Prostate gland (tissue), 2 donors: ENCODE results near the gene FBXW12. TPM values are rescaled to one million over a fixed set of nuclear protein-coding genes. Genes with fewer than 3 reads are reported as not detected.

Experiments used
- DNase-seq: peaks from one replicate; pipeline ENCODE4 v3.0.0-alpha.2; 2019; ENCODE audit warnings: low spot score
- H3K27ac ChIP-seq, 2 donors: fragments of 200-600 bp; sonication (generic); 2 replicates each; pipeline ENCODE4 v1.5.1; 2017 to 2019
- H3K27me3 ChIP-seq: fragments of 200-600 bp; sonication (generic); replicated peaks from 2 replicates; pipeline ENCODE4 v1.5.1; 2019; ENCODE audit not compliant: insufficient read depth
- H3K36me3 ChIP-seq, 2 donors: fragments of 200-600 bp; sonication (generic); 1 replicate in 1 of 2; 2 replicates in 1 of 2; pipeline versions ENCODE4 v1.5.1 to v1.8.1; 2017 to 2019
- H3K4me1 ChIP-seq: fragments of 200-600 bp; sonication (generic); replicated peaks from 2 replicates; pipeline ENCODE4 v1.5.1; 2019
- H3K4me3 ChIP-seq, 2 donors: fragments of 200-600 bp; sonication (generic); 2 replicates each; pipeline ENCODE4 v1.5.1; 2017 to 2019
- H3K9me3 ChIP-seq: fragments of 200-600 bp; sonication (generic); 2 replicates; pipeline ENCODE4 v1.5.1; 2017
- CTCF ChIP-seq, 4 experiments: fragments of 200-600 bp in 2 of 4; fragments of 450-650 bp in 2 of 4; sonication (generic) in 2 of 4; IDR thresholded peaks; 1 replicate in 3 of 4; 2 replicates in 1 of 4; pipeline ENCODE4 v1.5.1; 2016 to 2019; ENCODE audit warnings: antibody characterized with exemption in 4 of 4, mild to moderate bottlenecking in 2 of 4, moderate library complexity in 2 of 4
- POLR2A ChIP-seq: fragments of 450-650 bp; IDR thresholded peaks from one replicate; pipeline ENCODE4 v1.6.1; 2016; ENCODE audit warnings: antibody characterized with exemption, mild to moderate bottlenecking
- POLR2AphosphoS5 ChIP-seq: sonication (generic); formaldehyde crosslinking; IDR thresholded peaks from one replicate; pipeline ENCODE4 v1.6.1; 2017; ENCODE audit warnings: antibody characterized with exemption
- WGBS: methylation state at CpG from one replicate; pipeline ENCODE4 v1.1.5; 2018; 5-methylcytosine and 5-hydroxymethylcytosine counted together
- intact Hi-C: fragments of 100-400 bp; cut with DNase I; formaldehyde crosslinking; loops from one replicate; pipeline ENCODE4 v1.14.2; 2022
- total RNA-seq, 2 donors: library from RNA; depleted of rRNA; stranded (reverse); fragments of >200 nt; gene quantifications; one replicate each; pipeline ENCODE4 v1.1.0, GENCODE V29; 2016

FBXW12 gene
- total RNA-seq, 2 donors from 2014 or later: 0.68 TPM; not detected in 1

- TF ChIP-seq POLR2A (no peak), CTCF (IDR thresholded peaks at IDR 0.05) (no peak), POLR2AphosphoS5 (no peak)
- H3K36me3 ChIP-seq: no peaks in the 10 kb centered on the region
- intact Hi-C loops: no loop called here
- H3K27ac ChIP-seq: no peak overlapping the region
- no peaks in the 10 kb centered on the region for H3K4me1 ChIP-seq
- no peak overlapping the region for H3K4me3 ChIP-seq
- DNase-seq: peak; percentile 25
- H3K9me3 ChIP-seq: no peaks in the 10 kb centered on the region
- 43% methylated on average over 6 of the region's 6 CpGs for WGBS
- H3K27me3 ChIP-seq: no peaks in the 10 kb centered on the region
Observed at GRCh38 chr3:48352546-48352945, 19.5 kb upstream of the FBXW12 start.

- no peak overlapping the region for H3K27ac ChIP-seq
- WGBS: 91% methylated on average over 4 of the region's 4 CpGs
- intact Hi-C loops: no loop called here
- no peak for TF ChIP-seq POLR2A
- no peak for TF ChIP-seq CTCF (IDR thresholded peaks at IDR 0.05)
- no peak for TF ChIP-seq POLR2AphosphoS5
- H3K9me3 ChIP-seq: no peaks in the 10 kb centered on the region
- H3K27me3 ChIP-seq: no peaks in the 10 kb centered on the region
- no peaks in the 10 kb centered on the region for H3K36me3 ChIP-seq
- DNase-seq: no peak
- no peak overlapping the region for H3K4me3 ChIP-seq
- no peaks in the 10 kb centered on the region for H3K4me1 ChIP-seq
Observed at GRCh38 chr3:48353987-48354386, 18.0 kb upstream of the FBXW12 start.

GRCh38 chr3:48356419-48356818 lies 15.6 kb upstream of the FBXW12 start:
- intact Hi-C loops: no loop called here
- Histone ChIP-seq H3K9me3 (no peaks in the 10 kb centered on the region), H3K27ac (peak overlapping the region in 1 of 2 donors; percentile 5), H3K27me3 (no peaks in the 10 kb centered on the region), H3K36me3 (no peaks in the 10 kb centered on the region), H3K4me1 (no peaks in the 10 kb centered on the region), H3K4me3 (no peak overlapping the region)
- TF ChIP-seq CTCF (IDR thresholded peaks at IDR 0.05) (no peak), POLR2AphosphoS5 (peak; percentile 32), POLR2A (no peak)
- DNase-seq: peak; percentile 16
- 28% methylated on average over 1 of the region's 1 CpG for WGBS

- H3K9me3 ChIP-seq: no peaks in the 10 kb centered on the region
- DNase-seq: no peak
- no peak overlapping the region for H3K27ac ChIP-seq
- no peaks in the 10 kb centered on the region for H3K27me3 ChIP-seq
- no peak overlapping the region for H3K4me3 ChIP-seq
- intact Hi-C loops: no loop called here
- TF ChIP-seq POLR2AphosphoS5: no peak
- TF ChIP-seq CTCF (IDR thresholded peaks at IDR 0.05): no peak
- no peak for TF ChIP-seq POLR2A
- H3K36me3 ChIP-seq: no peaks in the 10 kb centered on the region
- H3K4me1 ChIP-seq: no peaks in the 10 kb centered on the region
Observed at GRCh38 chr3:48361928-48362327, 10.1 kb upstream of the FBXW12 start.

GRCh38 chr3:48364840-48365239 lies 7.2 kb upstream of the FBXW12 start:
- no peaks in the 10 kb centered on the region for H3K27me3 ChIP-seq
- TF ChIP-seq CTCF (IDR thresholded peaks at IDR 0.05): no peak
- no peak for TF ChIP-seq POLR2A
- TF ChIP-seq POLR2AphosphoS5: no peak
- no peak for DNase-seq
- H3K9me3 ChIP-seq: no peaks in the 10 kb centered on the region
- H3K36me3 ChIP-seq: no peaks in the 10 kb centered on the region
- H3K4me3 ChIP-seq: no peak overlapping the region
- intact Hi-C loops: no loop called here
- 86% methylated on average over 1 of the region's 1 CpG for WGBS
- no peaks in the 10 kb centered on the region for H3K4me1 ChIP-seq
- no peak overlapping the region for H3K27ac ChIP-seq
